HL-60 (cell line): Measurements from ENCODE around the gene BBS9.

Source experiments
- DNase-seq, 2 experiments: peaks; one replicate each; pipeline ENCODE4 v3.0.0-alpha.2; 2010 to 2020; ENCODE audit warnings: low read depth in 1 of 2, low spot score in 1 of 2
- H3K27ac ChIP-seq: fragments of 250-450 bp; sonication (Bioruptor Pico); replicated peaks from 2 replicates; pipeline ENCODE4 v1.5.1; 2020; ENCODE audit warnings: mild to moderate bottlenecking, moderate library complexity
- H3K27me3 ChIP-seq: fragments of 250-450 bp; sonication (Bioruptor Pico); 2 replicates; pipeline ENCODE4 v1.5.1; 2021; ENCODE audit warnings: mild to moderate bottlenecking, moderate library complexity; ENCODE audit not compliant: insufficient read depth, poor library complexity, severe bottlenecking
- H3K4me3 ChIP-seq: replicated peaks from 2 replicates; pipeline ENCODE4 v1.5.1; 2011; ENCODE audit warnings: mild to moderate bottlenecking, control low read depth, low read length; ENCODE audit not compliant: insufficient read depth
- GABPA ChIP-seq: IDR thresholded peaks from 2 replicates; pipeline ENCODE4 v1.6.1; 2012; ENCODE audit warnings: low read depth
- POLR2AphosphoS5 ChIP-seq: IDR thresholded peaks from 2 replicates; pipeline ENCODE4 v1.6.1; 2012; ENCODE audit warnings: low read depth
- REST ChIP-seq: IDR thresholded peaks from 2 replicates; pipeline ENCODE4 v1.6.1; 2012; ENCODE audit warnings: low read depth; ENCODE audit not compliant: insufficient replicate concordance
- SPI1 ChIP-seq: IDR thresholded peaks from 2 replicates; pipeline ENCODE4 v1.6.1; 2012; ENCODE audit warnings: low read depth, mild to moderate bottlenecking, borderline replicate concordance
- TF ChIP-seq, protein P1 (sequence below): IDR thresholded peaks from one replicate; pipeline ENCODE4 v1.5.1; 2011; ENCODE audit warnings: low read length, control low read depth, inconsistent platforms; ENCODE audit not compliant: insufficient read depth

Gene BBS9

DNA sequence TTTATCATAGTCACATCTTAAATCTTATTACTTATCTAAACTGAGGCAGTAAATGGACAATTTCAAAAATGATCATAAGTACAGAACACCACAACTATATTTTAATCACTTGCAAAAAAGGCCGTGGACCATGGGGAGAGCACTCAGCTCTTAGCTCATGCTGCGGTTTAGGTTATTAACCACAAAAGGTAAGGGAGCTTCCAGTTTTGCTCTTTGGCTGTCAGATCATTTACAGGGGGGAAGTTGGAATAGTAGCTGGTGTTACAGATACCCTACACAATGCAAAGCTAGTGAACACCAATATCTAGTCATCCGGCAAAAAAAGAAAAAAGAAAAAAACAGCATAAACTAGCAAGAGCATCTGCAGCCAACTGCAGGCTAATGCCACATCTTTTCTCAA is 147.0 kb downstream of the BBS9 start:
- no peak for TF ChIP-seq GABPA
- TF ChIP-seq, protein P1, sequence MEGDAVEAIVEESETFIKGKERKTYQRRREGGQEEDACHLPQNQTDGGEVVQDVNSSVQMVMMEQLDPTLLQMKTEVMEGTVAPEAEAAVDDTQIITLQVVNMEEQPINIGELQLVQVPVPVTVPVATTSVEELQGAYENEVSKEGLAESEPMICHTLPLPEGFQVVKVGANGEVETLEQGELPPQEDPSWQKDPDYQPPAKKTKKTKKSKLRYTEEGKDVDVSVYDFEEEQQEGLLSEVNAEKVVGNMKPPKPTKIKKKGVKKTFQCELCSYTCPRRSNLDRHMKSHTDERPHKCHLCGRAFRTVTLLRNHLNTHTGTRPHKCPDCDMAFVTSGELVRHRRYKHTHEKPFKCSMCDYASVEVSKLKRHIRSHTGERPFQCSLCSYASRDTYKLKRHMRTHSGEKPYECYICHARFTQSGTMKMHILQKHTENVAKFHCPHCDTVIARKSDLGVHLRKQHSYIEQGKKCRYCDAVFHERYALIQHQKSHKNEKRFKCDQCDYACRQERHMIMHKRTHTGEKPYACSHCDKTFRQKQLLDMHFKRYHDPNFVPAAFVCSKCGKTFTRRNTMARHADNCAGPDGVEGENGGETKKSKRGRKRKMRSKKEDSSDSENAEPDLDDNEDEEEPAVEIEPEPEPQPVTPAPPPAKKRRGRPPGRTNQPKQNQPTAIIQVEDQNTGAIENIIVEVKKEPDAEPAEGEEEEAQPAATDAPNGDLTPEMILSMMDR: no peak
- no peak for TF ChIP-seq REST
- no peak for TF ChIP-seq SPI1
- TF ChIP-seq POLR2AphosphoS5: no peak

GRCh38 chr7:33276729-33277128 is 147.4 kb downstream of the BBS9 start:
- Histone ChIP-seq H3K27ac (no peak overlapping the region), H3K4me3 (no peak overlapping the region), H3K27me3 (no peaks in the 10 kb centered on the region)
- no peak for TF ChIP-seq GABPA
- DNase-seq: no peak

More for the DNA sequence above, 147.0 kb downstream of the BBS9 start:
- Histone ChIP-seq H3K4me3 (no peak overlapping the region), H3K27ac (no peak overlapping the region), H3K27me3 (no peaks in the 10 kb centered on the region)
- no peak for DNase-seq

GRCh38 chr7:33278095-33278494 is 148.7 kb downstream of the BBS9 start:
- no peak for DNase-seq
- Histone ChIP-seq H3K4me3 (no peak overlapping the region), H3K27me3 (no peaks in the 10 kb centered on the region), H3K27ac (no peak overlapping the region)
- TF ChIP-seq REST (no peak), POLR2AphosphoS5 (no peak), SPI1 (no peak), GABPA (no peak)
- TF ChIP-seq, protein P1: no peak

DNA sequence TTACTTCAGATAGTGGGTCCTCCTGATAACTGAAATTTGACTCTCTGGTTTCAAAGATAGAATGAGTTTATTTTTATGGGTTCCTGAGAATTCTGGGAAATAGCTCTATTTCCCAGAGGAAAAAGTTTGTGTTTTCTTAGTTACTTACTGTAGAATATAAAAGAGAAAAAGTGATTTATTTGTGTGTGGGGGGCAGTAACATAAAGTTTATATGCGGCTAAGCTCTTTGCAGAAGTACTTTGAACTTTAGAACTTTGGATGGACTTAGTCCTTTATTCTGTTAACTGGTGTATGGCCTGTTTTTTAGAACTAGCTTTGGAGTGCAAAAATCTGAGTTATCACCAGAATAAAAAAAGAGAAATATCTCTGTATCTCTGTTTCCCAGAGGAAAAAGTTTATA is 157.1 kb downstream of the BBS9 start:
- H3K4me3 ChIP-seq: no peak overlapping the region
- H3K27ac ChIP-seq: no peak overlapping the region
- TF ChIP-seq REST: no peak
- no peak for TF ChIP-seq SPI1
- TF ChIP-seq, protein P1: no peak
- TF ChIP-seq POLR2AphosphoS5: no peak
- TF ChIP-seq GABPA: no peak
- H3K27me3 ChIP-seq: no peaks in the 10 kb centered on the region
- DNase-seq: no peak
